Suprapubic skin (tissue), 3 donors: Measurements from ENCODE around the gene HEPACAM.

Experiments used
- POLR2AphosphoS5 ChIP-seq, 3 donors: sonication (generic); formaldehyde crosslinking; IDR thresholded peaks; one replicate each; pipeline ENCODE4 v1.6.1; 2017; ENCODE audit warnings: antibody characterized with exemption in 3 of 3
- TF ChIP-seq, protein P1 (sequence below), 2 donors: fragments of 200-600 bp in 1 of 2; fragments of 450-650 bp in 1 of 2; sonication (generic) in 1 of 2; IDR thresholded peaks; one replicate each; pipeline ENCODE4 v1.5.1; 2016 to 2019; ENCODE audit warnings: antibody characterized with exemption in 2 of 2, mild to moderate bottlenecking in 1 of 2, moderate library complexity in 1 of 2

DNA sequence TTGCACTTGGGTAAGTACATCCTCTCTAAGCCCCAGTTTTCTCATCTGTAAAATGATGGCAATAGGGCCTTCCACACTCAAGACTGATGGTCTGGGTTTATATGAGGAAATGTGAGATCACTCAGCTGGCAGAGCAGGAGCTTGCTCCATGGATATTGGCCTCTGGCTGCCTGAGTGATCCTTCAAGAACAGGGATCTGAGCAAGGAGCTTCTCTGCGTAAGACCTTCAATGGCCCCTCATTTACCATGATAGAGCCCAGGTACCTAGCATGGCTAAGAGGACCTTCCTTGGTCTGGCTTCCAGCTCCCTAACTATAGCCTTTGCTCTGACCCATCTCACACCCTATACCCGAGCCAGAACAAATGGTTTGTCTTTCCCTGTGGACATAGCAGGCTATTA lies 43.7 kb downstream of the HEPACAM start:
- TF ChIP-seq, protein P1, sequence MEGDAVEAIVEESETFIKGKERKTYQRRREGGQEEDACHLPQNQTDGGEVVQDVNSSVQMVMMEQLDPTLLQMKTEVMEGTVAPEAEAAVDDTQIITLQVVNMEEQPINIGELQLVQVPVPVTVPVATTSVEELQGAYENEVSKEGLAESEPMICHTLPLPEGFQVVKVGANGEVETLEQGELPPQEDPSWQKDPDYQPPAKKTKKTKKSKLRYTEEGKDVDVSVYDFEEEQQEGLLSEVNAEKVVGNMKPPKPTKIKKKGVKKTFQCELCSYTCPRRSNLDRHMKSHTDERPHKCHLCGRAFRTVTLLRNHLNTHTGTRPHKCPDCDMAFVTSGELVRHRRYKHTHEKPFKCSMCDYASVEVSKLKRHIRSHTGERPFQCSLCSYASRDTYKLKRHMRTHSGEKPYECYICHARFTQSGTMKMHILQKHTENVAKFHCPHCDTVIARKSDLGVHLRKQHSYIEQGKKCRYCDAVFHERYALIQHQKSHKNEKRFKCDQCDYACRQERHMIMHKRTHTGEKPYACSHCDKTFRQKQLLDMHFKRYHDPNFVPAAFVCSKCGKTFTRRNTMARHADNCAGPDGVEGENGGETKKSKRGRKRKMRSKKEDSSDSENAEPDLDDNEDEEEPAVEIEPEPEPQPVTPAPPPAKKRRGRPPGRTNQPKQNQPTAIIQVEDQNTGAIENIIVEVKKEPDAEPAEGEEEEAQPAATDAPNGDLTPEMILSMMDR (IDR thresholded peaks at IDR 0.05) = no peak
- no peak for TF ChIP-seq POLR2AphosphoS5 (IDR thresholded peaks at IDR 0.05)
